Measurements from ENCODE around the gene SYT7.

SYT7 gene

DNA sequence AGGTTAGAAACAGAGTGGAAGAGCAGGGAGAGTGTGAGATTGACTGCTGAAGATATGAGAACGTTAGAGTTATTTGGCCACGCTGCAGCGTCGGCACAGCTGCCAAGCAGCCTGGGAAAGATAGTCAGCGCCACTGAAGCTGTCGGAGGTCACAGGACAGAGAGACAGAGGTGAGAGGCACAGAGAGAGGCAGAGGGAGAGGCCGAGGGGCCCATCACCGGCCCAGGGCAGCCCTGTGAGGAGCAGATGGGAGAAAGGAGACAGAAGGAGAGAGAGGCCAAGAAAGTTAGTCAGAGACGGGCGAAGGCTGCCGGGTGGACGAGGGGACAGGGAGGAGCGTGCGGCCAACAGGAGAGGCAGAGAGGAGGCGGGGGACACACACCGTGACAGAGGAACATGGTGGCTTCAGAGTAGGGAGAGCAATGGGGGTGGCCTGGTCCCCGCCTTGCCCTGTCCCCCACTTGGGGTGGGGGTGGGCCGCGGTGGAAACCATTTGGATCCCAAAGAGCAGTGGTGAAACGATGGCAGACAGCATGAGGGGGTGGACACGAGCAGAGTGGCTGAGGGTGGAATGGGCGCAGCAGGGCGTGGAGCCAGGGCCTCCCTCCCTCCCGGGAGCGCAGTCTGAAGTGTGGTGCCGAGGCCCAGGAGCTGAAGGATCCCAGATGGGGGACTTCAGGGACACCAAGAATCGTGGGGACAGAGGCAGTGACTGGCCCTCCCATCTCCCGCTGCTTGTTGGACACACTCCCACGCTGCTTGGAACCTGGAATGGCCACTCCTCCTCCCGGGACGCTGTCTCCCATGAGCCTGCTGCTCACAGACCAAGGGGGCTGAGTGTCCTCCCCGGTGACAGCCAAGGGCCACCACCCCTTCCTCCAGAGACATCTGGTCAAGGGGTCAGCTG, 45.7 kb downstream of the SYT7 start:
- DNase-seq = no peak

DNA sequence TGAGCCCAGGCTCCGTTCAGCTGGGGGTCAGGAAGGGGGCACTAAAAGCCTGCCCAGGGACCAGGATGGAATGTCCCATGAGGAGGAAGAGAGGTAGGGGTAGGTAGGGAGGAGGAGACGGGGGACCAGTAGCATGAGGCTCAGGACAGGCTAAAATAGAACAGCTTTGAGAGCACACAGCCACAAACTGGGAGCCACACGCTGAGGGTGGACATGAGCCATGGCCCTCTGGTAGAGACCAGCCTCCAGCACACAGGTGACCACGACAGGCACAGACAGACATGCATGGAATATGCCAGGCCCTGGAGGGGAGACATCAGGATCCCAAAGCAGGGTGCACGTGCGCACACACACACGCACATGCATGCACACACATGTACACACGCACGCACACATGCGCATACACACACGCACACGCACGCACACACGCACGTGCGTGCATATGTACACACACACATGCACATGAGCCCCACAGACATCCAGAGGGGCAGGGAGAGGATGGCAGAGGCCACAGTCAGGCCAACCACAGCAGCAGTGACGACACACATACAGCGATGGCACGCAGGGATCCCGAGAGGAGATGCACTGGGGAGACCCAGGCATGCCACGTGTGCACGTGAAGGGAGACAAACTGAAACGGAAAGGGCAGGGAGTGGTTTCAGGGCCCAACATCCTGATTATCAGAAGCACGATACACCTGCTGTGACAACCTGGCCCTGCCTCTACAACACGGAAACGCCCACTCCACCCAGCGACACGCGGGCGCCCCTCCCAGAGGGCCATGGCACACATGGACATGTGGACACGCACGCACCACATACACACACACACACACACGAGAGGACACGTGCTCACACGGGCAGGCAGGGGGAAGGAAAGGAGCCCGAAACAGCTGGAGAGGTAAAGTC, 46.6 kb downstream of the SYT7 start:
- DNase-seq = no peak

DNA sequence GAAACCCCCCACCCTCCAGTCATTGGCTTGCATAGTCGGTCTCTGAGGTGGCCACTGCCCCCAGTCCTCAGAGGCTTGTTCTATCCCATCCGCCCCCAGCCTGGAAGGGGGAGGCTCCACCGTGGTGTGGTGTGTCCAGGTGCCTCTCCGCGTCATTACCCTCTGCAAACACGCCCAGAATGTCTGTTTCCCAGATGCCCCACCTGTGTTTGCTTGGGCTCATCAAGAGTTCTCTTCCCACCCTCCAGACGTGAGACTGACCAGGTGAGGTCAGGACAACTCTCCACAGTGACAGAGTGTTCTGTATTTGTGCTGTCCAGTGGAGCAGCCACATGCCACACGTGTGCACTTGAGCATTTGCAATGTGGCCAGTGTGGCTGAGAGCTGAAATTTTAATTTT, 47.5 kb downstream of the SYT7 start:
- no peak for DNase-seq

GRCh38 chr11:61533039-61533375, 47.9 kb downstream of the SYT7 start:
- DNase-seq = no peak

DNA sequence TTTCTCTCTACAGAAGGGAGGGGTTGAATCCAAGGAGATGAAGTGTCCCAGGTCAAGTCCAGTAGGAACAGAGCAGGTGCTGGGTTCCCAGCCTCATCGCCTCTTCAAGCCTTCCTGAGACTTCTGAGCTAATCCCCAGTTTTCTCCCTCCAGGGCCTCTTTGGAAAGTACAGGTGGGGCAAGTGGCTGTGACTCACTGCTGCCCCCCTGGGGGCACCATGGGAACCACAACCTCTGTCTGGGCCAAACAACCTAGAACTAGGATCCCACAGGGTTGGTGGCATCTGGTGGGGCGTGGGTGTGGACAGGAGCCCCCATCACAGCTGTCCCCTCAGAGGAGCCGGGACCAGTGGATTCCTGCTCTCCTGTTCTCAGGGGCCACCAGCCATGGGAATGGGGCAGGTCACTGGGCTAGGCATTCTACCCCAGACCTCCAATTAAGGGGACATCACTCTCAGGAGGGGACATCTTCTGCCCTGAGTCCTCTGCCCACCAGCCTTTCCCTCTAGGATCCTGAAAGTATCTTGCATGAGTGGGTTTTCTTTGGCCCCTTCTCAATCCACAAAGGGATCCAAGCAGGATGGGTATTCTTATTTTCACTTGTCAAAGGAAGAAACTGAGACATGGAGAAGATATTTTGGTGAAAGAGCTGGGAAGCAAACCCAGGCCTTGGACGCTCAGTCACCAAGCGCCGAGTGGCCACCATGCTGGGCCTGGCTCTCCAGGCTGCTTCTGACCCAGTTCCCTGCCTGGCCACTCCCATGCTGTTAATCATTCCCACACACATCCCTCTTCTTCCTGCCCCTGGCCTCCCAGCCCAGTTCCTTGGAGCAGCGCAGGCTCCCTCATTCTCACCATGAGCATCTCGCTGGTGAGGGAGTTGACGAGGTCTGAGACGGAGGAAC, 48.5 kb downstream of the SYT7 start:
- DNase-seq = no peak

DNA sequence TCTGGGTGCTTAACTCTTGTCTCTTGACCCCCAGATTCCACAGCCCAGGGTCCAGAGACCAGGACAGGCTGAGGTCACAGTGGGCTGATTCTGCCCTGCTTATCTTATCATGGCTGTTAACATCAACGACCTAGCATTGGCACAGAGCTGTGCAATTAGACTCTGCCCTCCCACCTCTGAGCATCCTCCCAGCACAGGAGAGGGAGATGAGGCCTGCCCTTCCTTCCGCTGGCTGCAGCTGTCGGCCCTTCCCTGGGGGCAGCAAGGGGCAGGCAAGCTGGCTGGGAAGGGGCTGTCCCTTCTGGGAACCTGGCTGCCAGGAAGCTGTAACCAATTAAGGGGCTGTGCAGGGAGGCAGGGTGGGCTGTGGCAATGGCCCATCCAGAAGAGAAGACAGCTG, 49.8 kb downstream of the SYT7 start:
- DNase-seq = no peak

DNA sequence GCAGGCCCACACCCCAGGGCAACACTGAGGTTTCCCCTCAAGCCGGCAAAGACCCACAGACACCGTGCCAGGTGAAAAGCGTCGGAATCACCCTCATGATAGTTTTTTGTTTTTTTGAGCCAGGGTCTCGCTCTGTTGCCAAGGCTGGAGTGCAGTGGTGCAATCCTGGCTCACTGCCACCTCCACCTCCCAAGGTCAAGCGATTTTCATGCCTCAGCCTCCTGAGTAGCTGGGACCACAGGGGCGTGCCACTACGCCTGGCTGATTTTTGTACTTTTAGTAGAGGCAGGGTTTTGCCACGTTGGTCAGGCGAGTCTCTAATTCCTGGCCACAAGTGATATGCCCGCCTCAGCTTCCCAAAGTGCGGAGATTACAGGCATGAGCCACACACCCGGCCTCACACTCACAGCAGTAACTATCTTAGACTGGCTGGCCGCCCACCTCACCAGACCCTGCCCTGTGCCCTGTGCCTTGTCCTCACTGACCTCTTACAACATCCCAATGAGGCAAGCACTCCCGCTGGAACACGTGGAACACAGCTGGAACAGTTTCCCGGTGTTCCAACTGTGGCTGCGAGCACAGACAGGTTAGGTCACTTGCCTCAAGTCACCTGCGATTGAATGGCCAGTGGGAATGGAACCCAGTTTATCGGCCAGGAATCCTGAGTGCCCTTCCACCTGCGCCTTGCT, 51.2 kb downstream of the SYT7 start:
- no peak for DNase-seq

DNA sequence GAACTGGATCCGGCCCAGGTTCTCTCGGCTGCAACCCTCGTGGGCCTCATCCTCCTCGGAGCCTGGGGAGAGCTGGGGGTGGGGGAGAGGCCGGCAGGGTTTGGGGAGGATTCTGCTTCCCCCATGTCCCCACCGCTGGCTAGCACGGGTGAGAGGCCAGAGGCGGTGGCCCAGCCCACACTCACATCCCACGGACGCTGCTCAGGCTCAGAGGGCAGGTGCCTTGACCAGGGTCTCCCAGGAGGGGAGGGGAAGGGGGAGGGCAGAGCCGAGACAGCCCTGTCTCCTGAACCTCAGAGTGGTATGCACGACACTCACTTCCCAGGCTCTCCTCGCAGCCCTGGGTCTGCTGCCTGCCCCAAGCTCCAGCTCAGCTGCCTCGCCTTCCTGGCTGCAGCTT, 52.8 kb downstream of the SYT7 start:
- no peak for DNase-seq

DNA sequence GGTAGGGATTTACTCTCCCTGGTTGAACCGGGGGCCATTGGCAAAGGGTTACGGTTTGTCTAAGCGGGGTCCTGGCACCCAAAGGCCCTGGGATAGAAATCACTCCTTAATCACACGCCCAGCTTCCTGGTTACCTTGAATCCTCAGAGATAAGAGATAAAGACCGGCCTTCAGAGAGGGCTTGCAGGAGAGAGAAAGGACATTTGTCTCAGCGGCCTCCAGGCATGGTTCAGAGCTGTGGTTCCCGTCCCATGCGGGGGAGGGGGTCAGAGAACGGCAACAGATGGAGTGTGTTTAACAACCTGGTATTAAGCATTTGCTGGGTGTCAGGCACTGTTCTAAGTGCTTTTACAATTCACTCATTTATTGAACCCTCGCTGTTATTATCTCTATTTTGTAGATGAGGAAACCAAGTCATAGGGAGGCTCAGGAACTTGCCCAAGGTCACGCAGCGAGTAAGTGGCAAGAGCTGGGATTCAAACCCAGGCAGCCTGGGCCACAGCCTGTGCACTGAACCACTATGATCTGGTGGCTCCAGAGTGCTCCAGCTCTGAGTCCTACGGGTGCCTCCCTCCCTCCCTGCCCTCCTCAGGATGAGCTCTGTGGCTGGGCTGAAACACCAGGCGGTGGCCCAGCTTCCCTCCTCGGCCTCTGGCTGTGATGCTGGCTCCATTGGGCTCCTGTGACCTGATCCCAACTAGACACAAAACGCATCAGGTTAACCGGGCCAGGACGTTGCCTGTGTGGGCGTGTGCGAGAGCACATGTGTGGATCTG, 53.7 kb downstream of the SYT7 start:
- DNase-seq = no peak

- DNase-seq = no peak
Observed at GRCh38 chr11:61526229-61526628, 54.6 kb downstream of the SYT7 start.

- DNase-seq = no peak
Observed at GRCh38 chr11:61524963-61525587, 55.8 kb downstream of the SYT7 start.

DNA sequence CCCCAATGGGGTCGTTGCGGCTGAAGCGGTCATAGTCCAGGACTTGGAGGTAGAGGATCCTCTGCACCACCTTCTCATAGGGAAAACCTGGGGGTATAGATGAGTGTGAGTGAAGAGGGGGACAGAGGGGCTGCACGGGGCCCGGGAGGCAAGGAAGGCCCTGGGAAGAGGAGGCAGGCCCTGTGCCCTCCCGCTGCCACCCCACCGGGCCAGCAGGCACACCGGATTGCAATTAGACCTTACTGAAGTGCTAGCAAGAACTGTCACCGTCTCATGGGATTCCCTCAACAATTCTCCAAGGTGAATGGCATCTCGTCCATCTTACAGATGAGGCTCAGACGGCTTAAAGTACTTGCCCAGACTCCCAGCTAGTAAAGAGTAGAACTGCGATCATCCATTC, 56.4 kb downstream of the SYT7 start:
- DNase-seq = no peak

GRCh38 chr11:61522881-61523280, 58.0 kb downstream of the SYT7 start:
- DNase-seq = no peak

DNA sequence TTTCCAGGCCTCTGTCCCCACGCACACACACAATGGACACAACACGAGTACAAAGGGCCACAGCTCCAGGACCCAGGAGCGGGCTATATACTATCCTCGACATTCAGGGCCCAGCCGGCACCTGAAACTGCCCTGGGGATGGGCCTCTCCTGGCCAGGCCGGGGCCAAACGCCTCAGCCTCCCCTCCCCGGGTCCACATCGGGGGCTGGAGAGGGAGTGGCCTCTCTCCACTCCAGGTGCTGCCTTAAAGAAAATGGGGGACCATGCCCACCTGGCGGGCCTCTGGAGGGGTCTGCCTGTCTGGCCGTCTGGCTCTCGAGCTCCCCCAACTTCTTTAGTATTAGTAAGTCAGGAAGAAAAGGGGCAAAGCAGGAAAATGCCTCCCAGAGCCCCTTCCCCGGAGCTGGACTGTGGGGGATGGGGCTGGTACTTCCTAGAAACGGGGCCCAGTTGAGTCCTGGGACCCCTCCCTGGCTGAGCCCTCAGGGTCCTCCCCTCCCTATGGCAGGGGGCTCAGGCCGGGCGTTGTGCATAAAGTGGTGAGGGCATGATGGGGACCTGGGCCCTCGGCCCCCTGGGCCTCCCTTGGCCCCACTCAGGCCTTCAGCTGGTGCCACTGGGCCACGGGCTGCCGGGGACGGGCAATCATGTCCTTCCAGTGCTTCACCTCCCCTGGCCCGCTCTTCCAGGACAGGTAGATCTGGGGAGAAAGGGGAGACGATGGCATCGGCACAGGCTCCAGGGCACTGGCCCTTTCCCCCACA, 62.7 kb downstream of the SYT7 start:
- DNase-seq = no peak

DNA sequence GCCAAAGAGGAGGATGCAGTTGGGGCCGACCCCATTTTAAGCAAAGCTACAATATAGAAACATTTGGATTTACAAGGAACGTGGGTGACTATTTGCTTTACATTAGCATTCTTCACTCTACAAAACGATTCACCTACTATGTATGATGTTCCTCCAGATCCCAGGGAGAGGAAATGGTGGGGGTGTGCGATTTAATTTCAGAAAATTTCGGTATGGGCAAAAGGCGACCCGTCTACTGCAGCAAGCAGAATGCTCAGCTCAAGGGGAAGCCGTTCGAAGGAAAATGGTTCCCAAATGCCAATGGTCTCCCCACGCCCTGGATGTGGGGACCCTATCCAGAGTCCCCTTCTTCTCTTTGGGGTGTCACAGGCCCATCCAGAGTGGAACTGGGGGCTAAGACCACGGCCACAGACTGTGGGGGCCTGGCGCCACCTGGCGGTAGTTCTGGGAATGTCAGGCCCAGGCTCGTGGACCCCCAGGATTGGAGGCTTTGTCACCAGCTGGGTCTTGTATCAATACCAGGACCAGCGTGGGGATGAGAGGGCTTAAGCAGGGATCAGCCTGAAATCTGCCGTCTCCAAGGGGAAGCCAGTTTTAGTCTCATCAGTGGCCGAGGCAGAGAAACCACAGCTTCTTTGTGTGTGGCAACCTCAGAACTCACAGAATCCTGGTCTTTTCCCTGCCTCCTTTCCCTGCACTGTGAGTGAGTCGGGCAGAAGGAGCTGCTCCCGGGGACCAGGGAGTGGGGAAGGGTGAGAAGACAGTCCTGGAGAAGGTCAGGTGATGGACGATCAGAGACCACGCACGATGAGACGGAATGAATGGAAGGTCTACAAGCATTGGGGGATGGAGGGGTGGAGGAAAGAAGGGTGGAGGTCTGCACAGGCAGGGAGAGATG, 64.0 kb downstream of the SYT7 start:
- DNase-seq = no peak

DNA sequence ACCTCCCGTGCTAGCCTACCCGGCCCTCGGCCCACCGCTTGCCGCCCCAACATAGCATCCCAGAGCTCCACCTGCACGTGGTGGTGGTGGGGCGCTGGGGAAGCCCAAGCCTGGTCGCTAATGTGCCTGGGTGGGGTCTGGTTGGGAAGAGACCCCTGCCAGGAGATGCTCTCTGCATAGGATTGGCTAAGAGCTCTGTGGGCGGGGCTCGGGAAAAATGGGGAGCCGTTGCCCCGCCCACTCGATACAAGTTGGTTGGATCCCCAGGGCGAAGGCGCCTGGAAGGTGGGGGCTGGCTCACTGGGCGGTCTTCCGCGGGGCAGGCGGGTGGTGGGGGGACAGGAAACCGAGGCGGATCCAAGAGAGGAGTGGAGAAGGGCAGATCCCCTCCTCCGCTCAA, 64.7 kb downstream of the SYT7 start:
- DNase-seq = no peak

DNA sequence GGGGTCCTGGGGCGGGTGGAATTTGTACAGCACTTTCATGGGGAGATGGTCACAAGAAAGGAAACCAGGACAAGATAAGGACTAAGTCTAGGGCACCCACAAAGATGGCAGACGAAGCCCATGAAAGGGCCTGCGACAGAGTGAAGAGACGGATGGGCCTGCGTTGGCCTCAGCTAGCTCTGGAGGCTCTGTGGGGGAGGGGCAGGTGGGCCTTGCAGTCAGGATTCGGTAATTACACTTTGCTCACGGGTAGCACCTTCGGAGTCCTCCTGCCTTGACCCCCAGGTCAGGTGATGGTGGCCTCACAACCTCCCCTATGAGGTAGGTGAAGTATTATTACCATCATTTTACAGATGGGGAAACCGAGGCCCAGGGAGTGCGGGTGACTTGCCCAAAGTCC, 65.2 kb downstream of the SYT7 start:
- DNase-seq = no peak

DNA sequence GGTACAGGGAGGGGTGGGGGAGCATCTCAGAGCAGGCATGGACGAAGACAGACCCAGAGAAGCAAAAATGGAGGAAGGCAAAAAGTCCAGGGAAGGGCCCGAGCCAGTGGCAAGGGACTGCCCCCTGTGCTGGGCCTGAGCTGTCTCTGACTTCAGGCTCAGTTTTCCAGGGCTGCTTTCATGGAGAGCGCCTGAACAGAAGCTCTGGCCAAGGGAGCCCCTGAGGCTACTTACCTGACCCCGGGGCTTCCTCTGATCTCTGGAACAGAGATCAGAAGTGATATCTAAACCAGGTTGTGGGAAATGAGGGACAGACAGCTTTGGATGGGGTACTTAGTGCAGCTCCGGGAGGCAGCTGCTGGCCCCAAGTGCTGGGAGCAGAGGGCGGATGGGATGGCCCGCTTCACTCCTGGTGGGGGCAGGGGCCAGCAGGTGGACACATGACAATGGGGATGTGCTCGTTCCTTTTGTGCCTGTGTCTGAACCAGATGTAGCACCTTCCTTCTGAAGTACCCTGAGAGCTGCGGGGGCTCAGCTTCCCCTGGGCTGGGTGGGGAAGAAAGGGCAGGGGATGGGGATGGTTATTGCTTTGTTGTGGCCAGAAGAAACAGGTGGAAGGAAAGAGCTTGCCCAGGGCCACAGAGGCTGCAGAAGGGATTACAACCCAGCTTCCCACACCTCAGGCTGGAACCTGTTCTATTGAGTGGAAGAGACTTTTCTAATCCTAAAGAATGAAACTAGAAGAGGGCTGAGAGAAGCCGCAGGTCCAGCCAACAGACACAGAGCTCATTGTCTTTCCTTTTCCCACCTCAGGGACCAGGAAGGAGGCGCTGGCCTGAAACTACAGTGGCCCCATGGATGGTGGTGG, 66.6 kb downstream of the SYT7 start:
- no peak for DNase-seq

Measured in NCI-H1436 treated with DMSO at 0.1 percent for 48 hours (cell line).